Mesodermal cell (in vitro differentiated cells): ENCODE data around the gene AEBP1.

ENCODE experiments used
- H3K27ac ChIP-seq: 2 replicates; pipeline ENCODE4 v1.7.0; 2013; ENCODE audit warnings: mild to moderate bottlenecking, low read depth, low read length, moderate library complexity; ENCODE audit not compliant: severe bottlenecking
- H3K36me3 ChIP-seq: 2 replicates; pipeline ENCODE4 v1.7.1; 2013; ENCODE audit warnings: mild to moderate bottlenecking, low read length, moderate library complexity; ENCODE audit not compliant: control insufficient read depth, insufficient read depth
- H3K4me1 ChIP-seq: one replicate; pipeline ENCODE4 v1.7.1; 2013; ENCODE audit warnings: mild to moderate bottlenecking, low read length; ENCODE audit not compliant: insufficient read depth, control insufficient read depth, poor library complexity, severe bottlenecking
- H3K4me3 ChIP-seq: 2 replicates; pipeline ENCODE4 v1.7.0; 2013; ENCODE audit warnings: low read length, control low read depth, mild to moderate bottlenecking; ENCODE audit not compliant: insufficient read depth, poor library complexity, severe bottlenecking; ENCODE audit errors: extremely low read depth
- H3K9me3 ChIP-seq: 2 replicates; pipeline ENCODE4 v1.7.1; 2013; ENCODE audit warnings: mild to moderate bottlenecking, low read length, moderate library complexity; ENCODE audit not compliant: control insufficient read depth
- WGBS, 2 experiments: methylation state at CpG; one replicate each; pipeline ENCODE4 v1.1.5; 2013; ENCODE audit warnings: missing lambda C conversion rate in 2 of 2; ENCODE audit not compliant: insufficient coverage in 2 of 2; 5-methylcytosine and 5-hydroxymethylcytosine counted together

Gene AEBP1

GRCh38 chr7:44138698-44139097 is 34.6 kb downstream of the AEBP1 start:
- 88 to 93% methylated on average over 6 to 8 of the region's 8 CpGs for WGBS, 2 experiments

DNA sequence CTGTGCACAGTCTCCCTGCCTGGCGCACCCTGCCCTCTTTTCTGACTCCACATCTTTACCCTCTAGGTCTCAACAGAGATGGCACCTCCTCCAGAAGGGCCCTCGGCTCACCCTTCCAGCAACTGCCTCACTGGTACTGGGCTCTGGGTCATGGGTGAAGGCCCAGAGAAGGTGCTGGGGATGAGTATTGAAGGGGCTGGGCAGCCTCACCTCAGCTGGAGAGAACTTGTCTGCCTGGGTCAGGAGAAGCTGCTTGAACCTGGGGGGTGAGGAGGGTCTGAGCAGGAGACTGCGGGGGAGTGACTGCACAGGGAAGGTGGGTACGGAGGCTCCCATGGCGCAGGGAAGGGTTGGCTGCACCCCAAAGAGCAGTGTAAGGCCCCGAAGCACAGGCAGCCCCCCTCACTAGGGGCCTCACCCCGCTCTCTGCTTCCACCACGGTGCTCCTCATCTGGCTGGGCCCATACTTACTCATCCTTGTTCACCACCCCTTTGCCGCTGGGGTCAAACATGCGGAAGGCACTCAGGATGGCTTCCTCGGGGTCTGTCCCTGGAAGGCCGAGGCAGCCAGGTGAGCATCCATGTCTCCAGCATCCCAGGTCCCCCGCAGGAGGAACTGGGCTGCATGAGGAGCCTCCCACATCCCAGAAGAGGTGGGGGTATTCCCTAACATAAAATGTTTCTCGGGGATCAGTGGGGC is 35.3 kb downstream of the AEBP1 start:
- Histone ChIP-seq H3K27ac (no peak overlapping the region), H3K9me3 (no peaks in the 10 kb centered on the region), H3K4me1 (peaks cover 7% of the 10 kb centered on the region), H3K4me3 (no peak overlapping the region), H3K36me3 (no peaks in the 10 kb centered on the region)
- 93 to 95% methylated on average over 10 to 12 of the region's 14 CpGs for WGBS, 2 experiments

More at GRCh38 chr7:44138698-44139097, 34.6 kb downstream of the AEBP1 start:
- no peaks in the 10 kb centered on the region for H3K9me3 ChIP-seq
- H3K4me3 ChIP-seq = no peak overlapping the region
- H3K4me1 ChIP-seq = peaks cover 7% of the 10 kb centered on the region
- H3K27ac ChIP-seq = no peak overlapping the region
- no peaks in the 10 kb centered on the region for H3K36me3 ChIP-seq

- no peaks in the 10 kb centered on the region for H3K36me3 ChIP-seq
- H3K4me3 ChIP-seq = no peak overlapping the region
- 87 to 96% methylated on average over 4 to 5 of the region's 10 CpGs for WGBS, 2 experiments
Measured at GRCh38 chr7:44140341-44140740, 36.2 kb downstream of the AEBP1 start.

DNA sequence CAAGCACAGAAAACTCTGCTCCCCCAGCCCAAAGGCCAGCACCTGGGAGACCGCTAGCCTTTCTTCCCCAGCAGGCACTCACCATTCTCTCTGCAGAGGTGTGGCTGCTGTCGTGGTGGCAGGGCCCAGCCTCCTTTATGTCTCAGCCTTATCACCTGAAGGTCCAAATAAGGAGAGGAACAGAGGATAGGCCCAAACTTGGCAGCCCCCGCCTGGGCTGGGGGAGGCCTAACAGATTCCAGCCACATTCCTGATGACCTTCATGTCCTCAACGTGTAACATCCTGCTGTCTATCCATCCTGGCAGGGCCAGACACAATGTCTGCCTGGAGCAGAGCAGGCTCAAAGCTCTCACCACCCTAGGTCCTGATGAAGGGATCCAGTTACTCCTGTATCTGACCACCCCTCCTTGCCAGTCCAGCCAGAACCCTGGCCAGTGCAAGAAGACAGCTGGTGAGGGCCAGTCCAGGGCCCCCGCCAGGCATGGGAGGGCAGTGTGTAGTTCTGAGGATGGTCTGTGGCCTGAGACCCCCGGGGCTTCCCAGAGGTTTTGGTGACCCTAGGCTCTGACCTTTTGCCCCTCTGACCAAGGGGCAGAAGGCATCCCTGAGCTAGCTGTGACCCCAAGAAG is 37.2 kb downstream of the AEBP1 start, which contains the start of gene MYL7:
MYL7 (minus strand) TSS at position 112 of the 630 bp plus-strand sequence; CDS start at position 85, 27 bp downstream.
- H3K36me3 ChIP-seq = no peaks in the 10 kb centered on the region
- H3K4me1 ChIP-seq = peaks cover 7% of the 10 kb centered on the region
- H3K9me3 ChIP-seq = no peaks in the 10 kb centered on the region
- H3K4me3 ChIP-seq = no peak within 1 kb of the TSS
- 47 to 59% methylated on average over 3 to 5 of the region's 6 CpGs for WGBS, 2 experiments
- H3K27ac ChIP-seq = no peak within 1 kb of the TSS

More at GRCh38 chr7:44140341-44140740, 36.2 kb downstream of the AEBP1 start:
- peaks cover 7% of the 10 kb centered on the region for H3K4me1 ChIP-seq
- H3K27ac ChIP-seq = no peak overlapping the region
- no peaks in the 10 kb centered on the region for H3K9me3 ChIP-seq

GRCh38 chr7:44142028-44142427 is 37.9 kb downstream of the AEBP1 start:
- WGBS, 2 experiments = 100% methylated on average over 2 of the region's 4 CpGs; no CpG with 5 or more reads in 1 of the 2 experiments
- H3K27ac ChIP-seq = no peak overlapping the region

GRCh38 chr7:44143646-44144250 is 39.6 kb downstream of the AEBP1 start:
- 91 to 100% methylated on average over 5 to 6 of the region's 6 CpGs for WGBS, 2 experiments
- no peaks in the 10 kb centered on the region for H3K9me3 ChIP-seq

More at GRCh38 chr7:44142028-44142427, 37.9 kb downstream of the AEBP1 start:
- H3K9me3 ChIP-seq = no peaks in the 10 kb centered on the region
- H3K36me3 ChIP-seq = no peaks in the 10 kb centered on the region
- H3K4me1 ChIP-seq = peaks cover 9% of the 10 kb centered on the region
- no peak overlapping the region for H3K4me3 ChIP-seq

DNA sequence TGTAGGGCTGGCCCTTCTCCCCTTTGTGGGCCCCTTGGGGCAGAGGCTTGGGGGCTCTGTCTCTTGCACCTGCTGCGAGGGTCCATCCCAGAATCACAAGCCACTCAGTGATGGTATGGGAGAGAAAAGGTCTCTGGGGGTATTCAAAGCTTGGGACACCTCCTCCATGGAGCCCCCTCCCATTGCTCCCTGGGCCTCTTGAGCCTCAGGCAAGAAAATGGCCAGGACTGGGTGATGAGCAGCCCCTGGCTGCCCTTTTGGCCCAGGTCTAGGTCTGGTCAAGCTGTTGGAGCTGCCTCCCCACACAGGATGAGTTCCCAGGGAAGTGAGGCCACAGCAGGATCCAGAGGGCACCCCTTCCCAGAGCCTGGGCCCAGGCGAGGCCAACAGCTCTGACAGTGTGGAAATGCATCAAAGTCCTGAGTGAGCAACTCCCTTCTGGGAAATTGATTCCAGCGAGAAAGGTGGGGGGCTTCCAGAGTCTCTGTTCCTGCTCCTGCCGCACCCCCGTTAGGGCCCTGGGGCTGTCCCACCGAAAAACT is 40.4 kb downstream of the AEBP1 start:
- H3K9me3 ChIP-seq = no peaks in the 10 kb centered on the region
- H3K27ac ChIP-seq = no peak overlapping the region
- no peaks in the 10 kb centered on the region for H3K36me3 ChIP-seq
- peaks cover 9% of the 10 kb centered on the region for H3K4me1 ChIP-seq
- 86 to 96% methylated on average over 5 of the region's 6 CpGs for WGBS, 2 experiments
- H3K4me3 ChIP-seq = no peak overlapping the region

More at GRCh38 chr7:44143646-44144250, 39.6 kb downstream of the AEBP1 start:
- no peak overlapping the region for H3K4me3 ChIP-seq
- H3K27ac ChIP-seq = no peak overlapping the region
- H3K4me1 ChIP-seq = peaks cover 9% of the 10 kb centered on the region
- H3K36me3 ChIP-seq = no peaks in the 10 kb centered on the region

DNA sequence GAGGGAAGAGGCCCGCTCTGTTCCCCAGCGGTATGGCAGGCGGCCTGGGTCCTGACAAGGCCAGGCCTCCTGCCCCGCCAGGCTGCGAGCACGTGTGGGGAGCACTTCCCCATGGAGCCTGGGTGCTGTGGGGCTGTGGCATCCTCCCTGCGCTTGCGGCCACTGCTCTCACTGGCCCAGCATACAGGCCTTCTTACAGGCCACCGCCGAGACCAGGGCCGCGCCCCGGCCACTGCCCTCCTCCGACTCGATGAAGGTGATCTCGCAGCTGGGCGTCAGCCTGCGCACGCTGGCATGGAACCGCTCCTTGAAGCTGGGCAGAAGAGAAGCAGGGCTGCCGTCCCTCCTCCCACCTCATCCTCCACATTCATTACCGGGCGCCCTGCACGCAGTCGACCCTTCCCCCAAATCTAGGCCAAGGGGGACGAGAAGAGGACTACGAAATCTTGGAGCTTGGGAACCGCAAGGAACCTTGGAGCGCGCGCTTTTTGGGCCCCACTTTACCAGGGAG is 40.9 kb downstream of the AEBP1 start:
- Histone ChIP-seq H3K9me3 (no peaks in the 10 kb centered on the region), H3K36me3 (no peaks in the 10 kb centered on the region), H3K27ac (no peak overlapping the region), H3K4me1 (peaks cover 9% of the 10 kb centered on the region), H3K4me3 (peak overlapping the region; percentile 11)
- 93 to 94% methylated on average over 25 of the region's 31 CpGs for WGBS, 2 experiments

DNA sequence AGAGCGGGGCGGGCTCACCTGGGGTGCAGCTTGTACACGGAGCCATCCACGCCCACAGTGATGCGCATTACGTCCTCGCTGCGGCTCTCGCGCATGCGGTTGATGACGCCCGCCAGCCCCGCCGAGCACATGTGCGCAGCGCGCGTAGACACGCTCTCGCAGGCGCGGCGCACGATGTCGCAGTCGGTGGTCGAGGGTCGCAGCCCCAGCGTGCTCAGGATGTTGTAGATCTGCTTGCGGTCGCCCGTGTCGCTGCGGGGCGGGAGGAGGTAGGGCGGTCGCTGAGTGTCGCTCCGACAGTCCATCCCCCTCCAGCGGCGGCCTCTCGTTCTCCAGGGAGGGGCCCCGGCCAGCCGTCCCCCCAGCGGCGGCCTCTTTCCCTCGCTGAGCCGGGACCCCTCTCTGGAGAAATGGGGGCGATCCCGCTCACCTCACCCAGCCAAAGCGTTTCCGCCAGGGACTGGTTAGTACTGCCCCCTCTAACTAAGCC is 41.4 kb downstream of the AEBP1 start:
- Histone ChIP-seq H3K36me3 (no peaks in the 10 kb centered on the region), H3K27ac (no peak overlapping the region), H3K4me1 (peaks cover 9% of the 10 kb centered on the region), H3K9me3 (no peaks in the 10 kb centered on the region), H3K4me3 (peak overlapping the region; percentile 29)
- WGBS, 2 experiments = 38 to 42% methylated on average over 41 to 42 of the region's 53 CpGs
